ENCODE measurements around the gene ZNF160. TPM values are rescaled to one million over a fixed set of nuclear protein-coding genes. Genes with fewer than 3 reads are reported as not detected.

ZNF160 gene
- total and polyA plus RNA-seq, 2 of the 8 experiments (the other 6 are each of a cell fraction or from before 2014, with no cell fraction given), result 15.8 to 31.2 TPM

GRCh38 chr19:53094754-53095575, 8.3 kb downstream of the ZNF160 start (continued):
- TF ChIP-seq SIX5 (IDR thresholded peaks at IDR 0.05; ENCODE audit: low read depth, low read length), result no peak
- TF ChIP-seq MAX (IDR thresholded peaks at IDR 0.05), result peak; percentile 25; the same call in 1 of the 2 replicates

Data from H1 (cell line).